ENCODE results near the gene TRAF3IP1.

DNA sequence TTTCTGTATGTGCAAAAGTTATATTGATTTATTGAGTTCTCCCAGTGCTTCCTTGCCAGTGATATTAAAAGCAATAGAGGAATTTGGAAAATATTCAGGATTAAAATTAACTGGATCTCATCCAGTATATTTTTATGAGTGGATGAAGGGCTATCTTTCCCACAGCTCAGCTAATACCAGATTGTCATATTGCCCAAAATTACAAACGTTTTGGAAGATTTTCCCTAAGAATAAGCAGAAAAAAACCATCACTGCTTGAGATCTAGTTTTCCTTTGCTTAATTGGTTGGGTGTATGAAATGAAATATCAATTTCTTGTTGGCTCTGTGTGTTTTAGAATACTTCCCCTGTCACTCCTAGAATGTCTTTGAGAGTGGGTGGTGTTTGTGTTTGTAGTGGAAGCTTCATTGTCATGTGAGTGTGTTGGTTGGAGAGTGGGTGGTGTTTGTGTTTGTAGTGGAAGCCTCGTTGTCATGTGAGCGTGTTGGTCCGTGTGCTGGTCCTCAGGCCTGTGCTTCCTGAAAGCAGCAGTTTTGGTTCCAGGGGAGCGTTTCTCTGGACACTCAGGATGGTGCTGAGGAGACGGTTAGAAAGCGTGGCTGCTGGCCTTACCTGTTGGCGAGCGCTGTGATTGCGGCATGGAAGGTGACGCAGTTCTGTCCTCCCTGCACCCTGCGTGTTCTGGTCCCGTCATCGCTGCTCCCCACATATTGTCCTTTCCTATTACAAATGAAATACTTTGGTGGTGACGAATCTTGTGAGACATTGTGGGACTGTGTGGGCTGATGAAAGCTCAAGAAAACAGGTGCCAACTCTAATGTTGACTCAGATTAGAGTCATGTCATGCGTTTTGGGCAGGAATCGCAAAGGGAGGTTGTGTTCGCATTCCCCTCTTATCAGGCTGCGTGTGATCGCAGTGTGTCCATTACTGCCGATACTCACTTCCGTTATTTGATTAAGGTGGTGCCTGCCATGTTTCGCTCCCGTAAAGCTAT is 118.8 kb downstream of the TRAF3IP1 start:
- TF ChIP-seq, protein P1, sequence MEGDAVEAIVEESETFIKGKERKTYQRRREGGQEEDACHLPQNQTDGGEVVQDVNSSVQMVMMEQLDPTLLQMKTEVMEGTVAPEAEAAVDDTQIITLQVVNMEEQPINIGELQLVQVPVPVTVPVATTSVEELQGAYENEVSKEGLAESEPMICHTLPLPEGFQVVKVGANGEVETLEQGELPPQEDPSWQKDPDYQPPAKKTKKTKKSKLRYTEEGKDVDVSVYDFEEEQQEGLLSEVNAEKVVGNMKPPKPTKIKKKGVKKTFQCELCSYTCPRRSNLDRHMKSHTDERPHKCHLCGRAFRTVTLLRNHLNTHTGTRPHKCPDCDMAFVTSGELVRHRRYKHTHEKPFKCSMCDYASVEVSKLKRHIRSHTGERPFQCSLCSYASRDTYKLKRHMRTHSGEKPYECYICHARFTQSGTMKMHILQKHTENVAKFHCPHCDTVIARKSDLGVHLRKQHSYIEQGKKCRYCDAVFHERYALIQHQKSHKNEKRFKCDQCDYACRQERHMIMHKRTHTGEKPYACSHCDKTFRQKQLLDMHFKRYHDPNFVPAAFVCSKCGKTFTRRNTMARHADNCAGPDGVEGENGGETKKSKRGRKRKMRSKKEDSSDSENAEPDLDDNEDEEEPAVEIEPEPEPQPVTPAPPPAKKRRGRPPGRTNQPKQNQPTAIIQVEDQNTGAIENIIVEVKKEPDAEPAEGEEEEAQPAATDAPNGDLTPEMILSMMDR (IDR thresholded peaks at IDR 0.05; ENCODE audit: low read depth, low read length): no peak
- no peak for TF ChIP-seq EZH2phosphoT487 (IDR thresholded peaks at IDR 0.05; ENCODE audit: low read depth)

All from OCI-LY3 (cell line).